DND-41 (cell line): Measurements from ENCODE around the gene TLE1.

Experiments used
- ATAC-seq: fragments of 200-7000 bp; cut with Tn5 transposase; 3 replicates; pipeline ENCODE4 v1.9.1; 2021; ENCODE audit warnings: low read depth; ENCODE audit not compliant: insufficient read depth
- DNase-seq: peaks from one replicate; pipeline ENCODE4 v3.0.0-alpha.2; 2020
- H2AFZ ChIP-seq: 2 replicates; pipeline ENCODE4 v1.6.0; 2012; ENCODE audit warnings: low read depth, low read length
- H3K27ac ChIP-seq: 2 replicates; pipeline ENCODE4 v1.5.1; 2012; ENCODE audit warnings: low read length, inconsistent platforms
- H3K27me3 ChIP-seq: fragments of 200-600 bp; sonication (generic); 2 replicates; pipeline ENCODE4 v1.6.0; 2012; ENCODE audit warnings: low read length, mild to moderate bottlenecking, inconsistent platforms; ENCODE audit not compliant: insufficient read depth, poor library complexity
- H3K36me3 ChIP-seq: 2 replicates; pipeline ENCODE4 v1.5.1; 2012; ENCODE audit warnings: low read length, inconsistent platforms; ENCODE audit not compliant: insufficient read depth
- H3K4me1 ChIP-seq: 2 replicates; pipeline ENCODE4 v1.5.1; 2012; ENCODE audit warnings: mild to moderate bottlenecking, low read length; ENCODE audit not compliant: insufficient read depth
- H3K4me2 ChIP-seq: 2 replicates; pipeline ENCODE4 v1.6.0; 2012; ENCODE audit warnings: mild to moderate bottlenecking, moderate library complexity, low read length, inconsistent platforms; ENCODE audit not compliant: insufficient read depth
- H3K4me3 ChIP-seq, 2 experiments: fragments of 200-600 bp in 1 of 2; shearing (Covaris generic) in 1 of 2; 2 replicates each; pipeline ENCODE4 v1.5.1; 2012 to 2016; ENCODE audit warnings: inconsistent platforms in 2 of 2, low read length in 2 of 2, mild to moderate bottlenecking in 2 of 2, low read depth in 1 of 2, moderate library complexity in 1 of 2
- H3K79me2 ChIP-seq: 2 replicates; pipeline ENCODE4 v1.6.0; 2012; ENCODE audit warnings: low read length, inconsistent platforms; ENCODE audit not compliant: insufficient read depth
- H3K9ac ChIP-seq: 2 replicates; pipeline ENCODE4 v1.6.0; 2012; ENCODE audit warnings: low read depth, mild to moderate bottlenecking, inconsistent platforms, low read length, moderate library complexity
- H3K9me3 ChIP-seq: 2 replicates; pipeline ENCODE4 v1.5.1; 2012; ENCODE audit warnings: low read length, moderate library complexity, mild to moderate bottlenecking, inconsistent platforms; ENCODE audit not compliant: insufficient read depth, severe bottlenecking
- H4K20me1 ChIP-seq: 2 replicates; pipeline ENCODE4 v1.6.0; 2012; ENCODE audit warnings: low read length; ENCODE audit not compliant: insufficient read depth
- EZH2 ChIP-seq: IDR thresholded peaks from 3 replicates; pipeline ENCODE4 v1.6.1; 2012; ENCODE audit warnings: borderline replicate concordance, low read depth, mild to moderate bottlenecking, moderate library complexity, low read length, inconsistent platforms; ENCODE audit not compliant: severe bottlenecking
- TF ChIP-seq, protein P1 (sequence below): IDR thresholded peaks from 2 replicates; pipeline ENCODE4 v1.5.1; 2012; ENCODE audit warnings: borderline replicate concordance, low read length, moderate library complexity, mild to moderate bottlenecking; ENCODE audit not compliant: poor library complexity, severe bottlenecking; ENCODE audit errors: extremely low read depth

TLE1 gene

DNA sequence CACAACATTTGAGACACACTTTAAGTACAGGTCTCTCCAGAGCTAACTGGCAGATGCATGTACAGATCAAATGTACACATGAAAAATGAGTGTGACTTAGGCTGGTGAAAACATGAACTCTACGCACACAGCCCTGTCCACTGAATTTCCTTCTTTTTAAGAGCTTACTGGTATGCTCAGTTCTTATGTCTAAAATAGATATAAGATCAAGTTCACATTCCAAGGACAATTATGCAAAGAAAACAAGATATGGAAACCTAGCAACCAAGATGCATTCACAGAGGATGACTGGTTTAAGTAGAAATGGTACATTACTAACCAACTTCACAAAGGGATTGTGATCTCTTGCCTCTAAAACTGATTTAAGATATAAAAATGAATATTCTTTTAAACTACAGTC is 56.7 kb downstream of the TLE1 start:
- Histone ChIP-seq H3K27me3 (no peaks in the 10 kb centered on the region), H4K20me1 (no peaks in the 10 kb centered on the region), H3K27ac (no peak overlapping the region), H3K4me3 (no peak overlapping the region), H3K4me1 (peaks cover 4% of the 10 kb centered on the region; the same call in 1 of the 2 replicates), H3K4me2 (no peak overlapping the region), H3K9ac (no peak overlapping the region), H3K79me2 (no peaks in the 10 kb centered on the region), H2AFZ (no peak overlapping the region), H3K9me3 (no peaks in the 10 kb centered on the region), H3K36me3 (peaks cover 3% of the 10 kb centered on the region)
- ATAC-seq (no peak), DNase-seq (no peak)
- TF ChIP-seq, protein P1, sequence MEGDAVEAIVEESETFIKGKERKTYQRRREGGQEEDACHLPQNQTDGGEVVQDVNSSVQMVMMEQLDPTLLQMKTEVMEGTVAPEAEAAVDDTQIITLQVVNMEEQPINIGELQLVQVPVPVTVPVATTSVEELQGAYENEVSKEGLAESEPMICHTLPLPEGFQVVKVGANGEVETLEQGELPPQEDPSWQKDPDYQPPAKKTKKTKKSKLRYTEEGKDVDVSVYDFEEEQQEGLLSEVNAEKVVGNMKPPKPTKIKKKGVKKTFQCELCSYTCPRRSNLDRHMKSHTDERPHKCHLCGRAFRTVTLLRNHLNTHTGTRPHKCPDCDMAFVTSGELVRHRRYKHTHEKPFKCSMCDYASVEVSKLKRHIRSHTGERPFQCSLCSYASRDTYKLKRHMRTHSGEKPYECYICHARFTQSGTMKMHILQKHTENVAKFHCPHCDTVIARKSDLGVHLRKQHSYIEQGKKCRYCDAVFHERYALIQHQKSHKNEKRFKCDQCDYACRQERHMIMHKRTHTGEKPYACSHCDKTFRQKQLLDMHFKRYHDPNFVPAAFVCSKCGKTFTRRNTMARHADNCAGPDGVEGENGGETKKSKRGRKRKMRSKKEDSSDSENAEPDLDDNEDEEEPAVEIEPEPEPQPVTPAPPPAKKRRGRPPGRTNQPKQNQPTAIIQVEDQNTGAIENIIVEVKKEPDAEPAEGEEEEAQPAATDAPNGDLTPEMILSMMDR = no peak
- TF ChIP-seq EZH2 = no peak

DNA sequence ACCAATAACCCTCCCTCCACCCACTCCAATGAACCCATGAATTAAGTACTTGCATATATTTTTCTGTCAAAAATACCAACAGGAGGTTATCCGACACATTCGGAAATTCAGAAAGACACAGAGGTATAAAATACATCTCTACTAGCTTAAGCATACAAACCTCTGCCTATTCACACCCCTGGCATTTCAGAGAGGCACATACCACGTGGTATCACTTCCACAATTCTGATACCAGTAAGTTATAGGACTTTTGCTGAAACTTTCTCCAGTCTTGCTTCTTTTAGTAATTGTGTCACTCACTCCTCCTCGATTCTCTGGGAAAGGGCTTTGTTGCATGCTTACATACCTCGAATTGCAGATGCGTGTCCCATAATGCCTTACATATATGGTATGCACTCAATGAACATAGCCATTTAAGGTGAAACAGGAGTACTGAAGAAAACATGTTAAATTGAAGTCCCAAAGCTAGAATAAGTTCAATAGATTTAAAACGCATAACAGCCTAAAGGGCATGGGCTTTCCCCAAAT is 58.1 kb downstream of the TLE1 start:
- Histone ChIP-seq H3K27ac (no peak overlapping the region), H2AFZ (no peak overlapping the region), H3K4me2 (no peak overlapping the region), H3K4me1 (no peaks in the 10 kb centered on the region), H4K20me1 (no peaks in the 10 kb centered on the region), H3K79me2 (no peaks in the 10 kb centered on the region), H3K36me3 (peaks cover 3% of the 10 kb centered on the region), H3K27me3 (no peaks in the 10 kb centered on the region), H3K9me3 (no peaks in the 10 kb centered on the region), H3K9ac (no peak overlapping the region), H3K4me3 (no peak overlapping the region)
- ATAC-seq = no peak
- no peak for DNase-seq
- TF ChIP-seq, protein P1 = no peak
- TF ChIP-seq EZH2 = no peak

DNA sequence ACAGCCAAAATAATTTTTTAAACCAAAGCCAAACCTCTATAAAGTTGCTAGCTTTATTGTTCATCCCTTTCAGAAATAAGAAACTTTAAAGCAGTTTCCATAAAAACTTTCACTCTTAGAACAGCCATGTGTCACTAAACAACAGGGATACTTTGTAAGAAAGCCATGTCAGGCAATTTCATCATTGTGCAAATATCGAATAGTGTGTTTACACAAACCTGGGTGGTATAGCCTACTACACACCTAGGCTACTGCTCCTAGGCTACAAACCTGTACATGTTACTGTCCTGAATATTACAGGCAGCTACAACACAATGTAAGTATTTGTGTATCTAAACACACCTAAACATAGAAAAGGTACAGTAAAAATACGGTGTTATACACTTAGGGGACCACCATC is 59.9 kb downstream of the TLE1 start:
- Histone ChIP-seq H3K9me3 (no peaks in the 10 kb centered on the region), H3K4me2 (no peak overlapping the region), H3K4me3 (no peak overlapping the region), H3K36me3 (peaks cover 3% of the 10 kb centered on the region), H3K27ac (no peak overlapping the region), H4K20me1 (no peaks in the 10 kb centered on the region), H2AFZ (no peak overlapping the region), H3K4me1 (no peaks in the 10 kb centered on the region), H3K79me2 (no peaks in the 10 kb centered on the region), H3K9ac (no peak overlapping the region), H3K27me3 (no peaks in the 10 kb centered on the region)
- ATAC-seq (no peak), DNase-seq (no peak)
- TF ChIP-seq, protein P1 = no peak
- TF ChIP-seq EZH2 = no peak

DNA sequence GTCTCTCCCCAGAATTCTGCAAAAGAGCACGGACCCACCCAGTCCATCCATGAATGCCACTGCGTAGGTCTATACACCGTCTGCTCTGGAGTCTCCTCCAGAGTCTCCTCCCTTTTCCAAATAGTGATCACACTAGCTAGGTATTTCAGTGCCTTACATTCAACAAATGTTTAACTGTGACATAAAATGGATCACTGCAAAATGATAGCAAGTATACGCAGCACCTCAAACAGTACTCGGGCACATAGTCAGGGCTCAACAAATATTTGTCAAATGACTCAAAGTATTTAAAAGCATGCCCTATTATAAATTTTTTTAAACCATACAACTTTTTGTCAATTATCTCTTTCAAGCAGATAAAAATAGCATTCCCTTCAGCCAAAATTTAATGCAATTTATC is 60.5 kb downstream of the TLE1 start:
- Histone ChIP-seq H3K4me2 (no peak overlapping the region), H4K20me1 (no peaks in the 10 kb centered on the region), H3K9ac (no peak overlapping the region), H3K79me2 (no peaks in the 10 kb centered on the region), H3K27me3 (no peaks in the 10 kb centered on the region), H3K4me3 (no peak overlapping the region), H3K36me3 (peaks cover 3% of the 10 kb centered on the region), H2AFZ (no peak overlapping the region), H3K9me3 (no peaks in the 10 kb centered on the region), H3K4me1 (no peaks in the 10 kb centered on the region), H3K27ac (no peak overlapping the region)
- DNase-seq (no peak), ATAC-seq (no peak)
- TF ChIP-seq, protein P1 = no peak
- no peak for TF ChIP-seq EZH2
